H7 (cell line): ENCODE results near the gene C1orf198. TPM values are rescaled to one million over a fixed set of nuclear protein-coding genes. Genes with fewer than 3 reads are reported as not detected.
"Not testable (repeated sequence)": the region's sequence is repeated elsewhere in the genome, so short reads cannot be mapped to it uniquely, and the experiment has no call there.

Experiments
- DNase-seq: peaks from one replicate; pipeline ENCODE4 v3.0.0; 2012
- H3K27me3 ChIP-seq: 2 replicates; pipeline ENCODE4 v1.6.0; 2011; ENCODE audit warnings: mild to moderate bottlenecking, low read length; ENCODE audit not compliant: control insufficient read depth, insufficient read depth
- H3K36me3 ChIP-seq: replicated peaks from 2 replicates; pipeline ENCODE4 v1.5.1; 2011; ENCODE audit warnings: low read length; ENCODE audit not compliant: control insufficient read depth, insufficient read depth
- H3K4me3 ChIP-seq: 2 replicates; pipeline ENCODE4 v1.5.1; 2011; ENCODE audit warnings: low read depth, mild to moderate bottlenecking, control low read depth, low read length, moderate library complexity; ENCODE audit not compliant: insufficient read depth
- total RNA-seq: library from RNA; depleted of rRNA; stranded (reverse); fragments of >200 nt; shearing (Covaris generic); gene quantifications from 2 replicates; pipeline ENCODE4 v1.2.3, GENCODE V29; 2014

The C1orf198 gene
- total RNA-seq, 1 experiment from 2014 or later = 52.0 TPM

- DNase-seq = no peak
- no peaks in the 10 kb centered on the region for H3K36me3 ChIP-seq
- H3K27me3 ChIP-seq = no peaks in the 10 kb centered on the region
- no peak overlapping the region for H3K4me3 ChIP-seq
These were observed 9.2 kb downstream of the C1orf198 start for GRCh38 chr1:230858918-230859729.

- H3K4me3 ChIP-seq = no peak overlapping the region
- no peaks in the 10 kb centered on the region for H3K36me3 ChIP-seq
- H3K27me3 ChIP-seq = no peaks in the 10 kb centered on the region
- no peak for DNase-seq
These were observed 10.0 kb downstream of the C1orf198 start for GRCh38 chr1:230858236-230858820.

DNA sequence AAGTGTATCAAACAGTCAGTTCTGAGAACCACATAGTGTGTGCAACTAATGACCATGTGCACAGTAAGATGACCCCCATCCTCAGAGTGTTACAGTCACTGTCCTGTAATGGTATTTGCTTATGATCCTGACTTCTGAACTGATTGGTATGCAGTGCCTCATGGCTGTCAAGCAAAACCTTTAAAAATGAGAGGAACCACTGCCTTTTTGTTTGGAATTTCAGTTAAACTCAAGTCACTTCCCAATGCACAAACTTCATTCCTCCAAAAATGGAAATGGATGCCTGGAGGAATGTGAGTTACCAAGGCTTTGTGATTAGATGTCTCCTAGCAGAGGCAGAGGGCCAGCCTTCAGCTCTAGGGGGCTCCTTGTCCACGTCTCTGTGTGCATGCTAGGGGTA lies 10.5 kb downstream of the C1orf198 start:
- DNase-seq = no peak
- no peaks in the 10 kb centered on the region for H3K27me3 ChIP-seq
- H3K4me3 ChIP-seq = no peak overlapping the region

DNA sequence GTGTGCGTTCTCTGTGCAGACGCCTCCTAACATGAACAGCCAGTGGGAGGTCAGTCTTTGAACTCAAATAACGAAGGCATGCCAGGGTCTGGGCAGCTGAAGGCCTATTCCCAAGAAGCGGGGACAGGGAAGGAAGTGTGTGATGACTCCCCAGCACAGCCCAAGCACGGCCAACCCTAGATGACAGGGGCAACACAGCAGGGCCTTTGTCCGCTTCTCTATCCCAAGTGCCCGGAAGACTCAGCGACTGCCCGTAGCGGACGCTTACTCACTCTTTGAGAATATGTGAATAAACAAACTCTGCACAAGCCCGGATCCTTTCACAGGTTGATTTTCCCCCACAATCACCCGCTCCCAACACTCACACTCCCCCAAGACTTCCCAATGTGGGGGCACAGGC lies 11.2 kb downstream of the C1orf198 start:
- peaks cover 4% of the 10 kb centered on the region for H3K36me3 ChIP-seq
- DNase-seq = no peak
- no peaks in the 10 kb centered on the region for H3K27me3 ChIP-seq
- no peak overlapping the region for H3K4me3 ChIP-seq

More for the DNA sequence above, 10.5 kb downstream of the C1orf198 start:
- H3K36me3 ChIP-seq = peaks cover 1% of the 10 kb centered on the region

GRCh38 chr1:230855886-230856285 lies 12.4 kb downstream of the C1orf198 start:
- DNase-seq = no peak
- no peaks in the 10 kb centered on the region for H3K27me3 ChIP-seq
- H3K4me3 ChIP-seq = no peak overlapping the region
- H3K36me3 ChIP-seq = peaks cover 4% of the 10 kb centered on the region

GRCh38 chr1:230854423-230854822 lies 13.9 kb downstream of the C1orf198 start:
- H3K4me3 ChIP-seq = no peak overlapping the region
- DNase-seq = no peak
- H3K27me3 ChIP-seq = no peaks in the 10 kb centered on the region
- peaks cover 4% of the 10 kb centered on the region for H3K36me3 ChIP-seq

- Histone ChIP-seq H3K36me3 (peaks cover 4% of the 10 kb centered on the region), H3K4me3 (no peak overlapping the region), H3K27me3 (no peaks in the 10 kb centered on the region)
- DNase-seq = no peak
These were observed 14.6 kb downstream of the C1orf198 start for GRCh38 chr1:230853731-230854130.

GRCh38 chr1:230852959-230853358 lies 15.4 kb downstream of the C1orf198 start:
- H3K4me3 ChIP-seq = no peak overlapping the region
- H3K27me3 ChIP-seq = no peaks in the 10 kb centered on the region
- H3K36me3 ChIP-seq = peaks cover 4% of the 10 kb centered on the region
- no peak for DNase-seq

GRCh38 chr1:230851291-230851691 lies 17.0 kb downstream of the C1orf198 start:
- Histone ChIP-seq H3K27me3 (no peaks in the 10 kb centered on the region), H3K36me3 (peaks cover 4% of the 10 kb centered on the region), H3K4me3 (no peak overlapping the region)
- DNase-seq = peak; percentile 67

DNA sequence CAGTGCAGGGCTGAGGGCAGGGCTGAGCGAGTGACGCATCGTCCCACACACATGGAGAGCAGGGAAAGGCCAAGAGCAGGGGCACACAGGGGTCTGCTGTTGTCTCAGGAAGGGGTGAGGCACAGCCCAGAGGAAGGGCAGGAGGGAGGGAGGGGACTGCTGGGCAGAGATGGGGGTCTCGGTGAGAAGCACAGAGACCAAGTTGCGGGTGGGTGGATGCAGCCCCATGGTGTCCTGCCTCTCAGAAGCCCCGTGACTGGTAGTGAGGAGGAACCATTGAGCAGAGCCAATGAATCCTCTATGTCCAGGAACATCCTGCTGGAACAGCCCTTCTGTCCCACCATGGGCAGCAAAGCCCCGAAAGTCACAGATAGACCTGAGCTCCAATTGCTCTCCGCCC lies 17.8 kb downstream of the C1orf198 start:
- Histone ChIP-seq H3K36me3 (peaks cover 4% of the 10 kb centered on the region), H3K4me3 (no peak overlapping the region), H3K27me3 (no peaks in the 10 kb centered on the region)
- no peak for DNase-seq

GRCh38 chr1:230849451-230850224 lies 18.7 kb downstream of the C1orf198 start:
- H3K27me3 ChIP-seq = no peaks in the 10 kb centered on the region
- H3K36me3 ChIP-seq = peaks cover 4% of the 10 kb centered on the region
- H3K4me3 ChIP-seq = no peak overlapping the region
- no peak for DNase-seq

GRCh38 chr1:230848235-230848634 lies 20.1 kb downstream of the C1orf198 start:
- DNase-seq = no peak
- H3K4me3 ChIP-seq = no peak overlapping the region
- peaks cover 7% of the 10 kb centered on the region for H3K36me3 ChIP-seq
- no peaks in the 10 kb centered on the region for H3K27me3 ChIP-seq

DNA sequence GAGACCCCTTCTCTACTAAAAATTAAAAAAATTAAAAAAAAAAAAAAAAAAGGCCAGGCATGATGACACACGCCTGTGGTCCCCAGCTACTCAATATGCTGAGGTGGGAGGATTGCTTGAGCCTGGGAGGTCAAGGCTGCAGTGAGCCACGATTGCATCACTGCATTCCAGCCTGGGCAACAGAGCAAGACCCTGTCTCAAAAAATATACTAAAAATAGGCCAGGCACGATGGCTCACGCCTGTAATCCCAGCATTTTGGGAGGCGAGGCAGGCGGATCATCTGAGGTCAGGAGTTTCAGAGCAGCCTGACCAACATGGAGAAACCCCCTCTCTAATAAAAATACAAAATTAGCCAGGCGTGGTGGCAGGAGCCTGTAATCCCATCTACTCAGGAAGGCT lies 23.1 kb downstream of the C1orf198 start:
- not testable (repeated sequence) for H3K4me3 ChIP-seq, H3K36me3 ChIP-seq, DNase-seq, H3K27me3 ChIP-seq

DNA sequence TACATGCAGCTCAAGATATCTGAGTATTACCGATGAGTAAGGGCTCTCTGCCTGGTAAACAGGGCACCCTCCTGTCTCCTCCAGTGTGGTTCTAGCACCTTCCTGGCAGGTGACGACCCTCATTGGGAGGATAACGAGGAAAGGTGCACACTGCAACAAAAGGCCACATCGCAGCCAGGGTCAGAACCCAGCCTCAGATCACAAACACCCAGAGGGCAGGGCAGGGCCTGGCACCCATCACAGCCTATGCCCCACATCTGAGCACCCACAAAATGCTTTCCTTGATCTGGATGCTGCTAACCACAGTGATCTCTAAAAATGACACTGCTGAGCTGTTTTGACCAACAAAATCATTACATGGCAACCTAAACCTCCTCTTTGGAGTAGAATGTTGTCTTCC lies 23.8 kb downstream of the C1orf198 start:
- Histone ChIP-seq H3K36me3 (peaks cover 6% of the 10 kb centered on the region; the same call in 1 of the 2 replicates), H3K4me3 (no peak overlapping the region), H3K27me3 (no peaks in the 10 kb centered on the region)
- no peak for DNase-seq
